Measurements from ENCODE around the gene FOXE1.

- TF ChIP-seq EZH2 (IDR thresholded peaks at IDR 0.05; ENCODE audit: borderline replicate concordance, low read depth, low read length, poor library complexity, severe bottlenecking) (no peak), CTCF (conservative IDR thresholded peaks at IDR 0.05; ENCODE audit: low read depth, low read length) (no peak)
Measured at GRCh38 chr9:97900103-97900737, 47.2 kb downstream of the FOXE1 start.
